ENCODE data around the gene NIP7. TPM values are rescaled to one million over a fixed set of nuclear protein-coding genes. Genes with fewer than 3 reads are reported as not detected.
A peak's percentile ranks its signal among the peaks of the same experiment; 100 is the strongest.

Gene NIP7
- total RNA-seq, 8 experiments from 2014 or later, result 10.2 to 44.6 (median 22.4) TPM

GRCh38 chr16:69321080-69321479, 18.5 kb upstream of the NIP7 start:
- Histone ChIP-seq H3K27ac (no peak overlapping the region), H3K4me3 (no peak overlapping the region), H3K4me1 (replicated peaks in 1 of 2) (peaks cover 0 to under 1% of the 10 kb centered on the region in 2 donors)
- 87 to 100% (median 92%) methylated on average over 2 to 11 of the region's 22 CpGs; no CpG with 5 or more reads in 4 of the 10 experiments for WGBS, 10 experiments
- in situ Hi-C loops (cut with MboI; ENCODE audit: low pct_unique_long_range_greater_than_20kb in 2 of 9, low sequenced_read_pairs in 9 of 9, unreplicated experiment in 9 of 9), result no loop called here
- no peak for ATAC-seq (replicated peaks in 6 of 8)

GRCh38 chr16:69322343-69322742, 17.2 kb upstream of the NIP7 start:
- no peak overlapping the region for H3K27ac ChIP-seq
- WGBS, 10 experiments, result 90 to 100% (median 96%) methylated on average over 2 to 5 of the region's 7 CpGs; no CpG with 5 or more reads in 7 of the 10 experiments
- H3K4me1 ChIP-seq (replicated peaks in 1 of 2), result peaks cover 3 to 13% of the 10 kb centered on the region in 2 donors
- in situ Hi-C loops (cut with MboI; ENCODE audit: low pct_unique_long_range_greater_than_20kb in 2 of 9, low sequenced_read_pairs in 9 of 9, unreplicated experiment in 9 of 9), result no loop called here
- no peak for ATAC-seq (replicated peaks in 6 of 8)
- H3K4me3 ChIP-seq, result no peak overlapping the region

GRCh38 chr16:69323415-69323814, 16.2 kb upstream of the NIP7 start:
- Histone ChIP-seq H3K4me3 (no peak overlapping the region), H3K27ac (no peak overlapping the region), H3K4me1 (replicated peaks in 1 of 2) (peaks cover 11 to 24% of the 10 kb centered on the region in 2 donors)
- in situ Hi-C loops (cut with MboI; ENCODE audit: low pct_unique_long_range_greater_than_20kb in 2 of 9, low sequenced_read_pairs in 9 of 9, unreplicated experiment in 9 of 9), result no loop called here
- no peak for ATAC-seq (replicated peaks in 6 of 8)
- 81 to 100% (median 100%) methylated on average over 1 to 11 of the region's 14 CpGs; no CpG with 5 or more reads in 5 of the 10 experiments for WGBS, 10 experiments

GRCh38 chr16:69324013-69324531, 15.5 kb upstream of the NIP7 start:
- WGBS, 10 experiments, result 70 to 92% (median 78%) methylated on average over 1 to 5 of the region's 8 CpGs; no CpG with 5 or more reads in 4 of the 10 experiments
- H3K4me3 ChIP-seq, result no peak overlapping the region
- peaks cover 18 to 31% of the 10 kb centered on the region in 2 donors for H3K4me1 ChIP-seq (replicated peaks in 1 of 2)
- peak; percentile 12 to 53 (median 42) for ATAC-seq (replicated peaks in 6 of 8)
- in situ Hi-C loops (cut with MboI; ENCODE audit: low pct_unique_long_range_greater_than_20kb in 2 of 9, low sequenced_read_pairs in 9 of 9, unreplicated experiment in 9 of 9), result no loop called here
- H3K27ac ChIP-seq, result no peak overlapping the region

GRCh38 chr16:69324585-69325253, 14.9 kb upstream of the NIP7 start:
- Histone ChIP-seq H3K4me3 (no peak overlapping the region), H3K4me1 (replicated peaks in 1 of 2) (peaks cover 21 to 35% of the 10 kb centered on the region in 2 donors), H3K27ac (no peak overlapping the region)
- 40 to 100% (median 80%) methylated on average over 1 to 5 of the region's 10 CpGs; no CpG with 5 or more reads in 3 of the 10 experiments for WGBS, 10 experiments
- ATAC-seq (replicated peaks in 6 of 8), result peak in 1 of 8 experiments; percentile 2
- in situ Hi-C loops (cut with MboI; ENCODE audit: low pct_unique_long_range_greater_than_20kb in 2 of 9, low sequenced_read_pairs in 9 of 9, unreplicated experiment in 9 of 9), result no loop called here

GRCh38 chr16:69325784-69326171, 13.8 kb upstream of the NIP7 start:
- Histone ChIP-seq H3K27ac (no peak overlapping the region), H3K4me1 (replicated peaks in 1 of 2) (peaks cover 21 to 35% of the 10 kb centered on the region in 2 donors), H3K4me3 (no peak overlapping the region)
- in situ Hi-C loops (cut with MboI; ENCODE audit: low pct_unique_long_range_greater_than_20kb in 2 of 9, low sequenced_read_pairs in 9 of 9, unreplicated experiment in 9 of 9), result no loop called here
- 60 to 100% (median 98%) methylated on average over 1 to 3 of the region's 6 CpGs; no CpG with 5 or more reads in 4 of the 10 experiments for WGBS, 10 experiments
- no peak for ATAC-seq (replicated peaks in 6 of 8)

GRCh38 chr16:69326172-69326873, 13.2 kb upstream of the NIP7 start:
- in situ Hi-C loops (cut with MboI; ENCODE audit: low pct_unique_long_range_greater_than_20kb in 2 of 9, low sequenced_read_pairs in 9 of 9, unreplicated experiment in 9 of 9), result no loop called here
- Histone ChIP-seq H3K4me3 (no peak overlapping the region), H3K27ac (no peak overlapping the region), H3K4me1 (replicated peaks in 1 of 2) (peaks cover 25 to 39% of the 10 kb centered on the region in 2 donors)
- WGBS, 10 experiments, result 50 to 90% (median 81%) methylated on average over 1 to 7 of the region's 7 CpGs; no CpG with 5 or more reads in 1 of the 10 experiments
- ATAC-seq (replicated peaks in 6 of 8), result no peak

GRCh38 chr16:69327585-69328310, 11.8 kb upstream of the NIP7 start:
- Histone ChIP-seq H3K4me1 (replicated peaks in 1 of 2) (peaks cover 27 to 39% of the 10 kb centered on the region in 2 donors), H3K27ac (no peak overlapping the region), H3K4me3 (peak overlapping the region in 2 of 5 donors; percentile 83 to 93)
- WGBS, 10 experiments, result 50 to 100% (median 100%) methylated on average over 1 to 7 of the region's 14 CpGs; no CpG with 5 or more reads in 3 of the 10 experiments
- in situ Hi-C loops (cut with MboI; ENCODE audit: low pct_unique_long_range_greater_than_20kb in 2 of 9, low sequenced_read_pairs in 9 of 9, unreplicated experiment in 9 of 9), result no loop called here
- no peak for ATAC-seq (replicated peaks in 6 of 8)

- no peak overlapping the region for H3K27ac ChIP-seq
- in situ Hi-C loops (cut with MboI; ENCODE audit: low pct_unique_long_range_greater_than_20kb in 2 of 9, low sequenced_read_pairs in 9 of 9, unreplicated experiment in 9 of 9), result no loop called here
- H3K4me3 ChIP-seq, result peak overlapping the region; percentile 62 to 93 (median 79)
- ATAC-seq (replicated peaks in 6 of 8), result no peak
- WGBS, 10 experiments, result 0 to 100% (median 56%) methylated on average over 1 to 9 of the region's 10 CpGs
- peaks cover 27 to 39% of the 10 kb centered on the region in 2 donors for H3K4me1 ChIP-seq (replicated peaks in 1 of 2)
These were observed 10.7 kb upstream of the NIP7 start for GRCh38 chr16:69328854-69329316.

GRCh38 chr16:69329369-69330285, 9.9 kb upstream of the NIP7 start:
- H3K27ac ChIP-seq, result peak overlapping the region; percentile 86 to 94
- in situ Hi-C loops (cut with MboI; ENCODE audit: low pct_unique_long_range_greater_than_20kb in 2 of 9, low sequenced_read_pairs in 9 of 9, unreplicated experiment in 9 of 9), result no loop called here
- ATAC-seq (replicated peaks in 6 of 8), result peak in 4 of 8 experiments; percentile 0 to 44 (median 37)
- H3K4me3 ChIP-seq, result peak overlapping the region; percentile 62 to 93 (median 79)
- H3K4me1 ChIP-seq (replicated peaks in 1 of 2), result peaks cover 27 to 39% of the 10 kb centered on the region in 2 donors
- 9 to 80% (median 50%) methylated on average over 2 to 25 of the region's 77 CpGs; no CpG with 5 or more reads in 5 of the 10 experiments for WGBS, 10 experiments

GRCh38 chr16:69330286-69331109, 9.1 kb upstream of the NIP7 start, which contains the start of gene PDF:
PDF (minus strand) TSS chr16:69330588; CDS start chr16:69330570, 18 bp downstream.
- Histone ChIP-seq H3K4me3 (peak within 1 kb of the TSS; percentile 62 to 93 (median 79)), H3K4me1 (replicated peaks in 1 of 2) (peaks cover 27 to 39% of the 10 kb centered on the region in 2 donors), H3K27ac (peak within 1 kb of the TSS; percentile 86 to 94)
- ATAC-seq (replicated peaks in 6 of 8), result peak; percentile 86 to 96 (median 93)
- in situ Hi-C loops (cut with MboI; ENCODE audit: low pct_unique_long_range_greater_than_20kb in 2 of 9, low sequenced_read_pairs in 9 of 9, unreplicated experiment in 9 of 9), result no loop called here
- 0 to 20% (median 5%) methylated on average over 2 to 6 of the region's 93 CpGs; no CpG with 5 or more reads in 6 of the 10 experiments for WGBS, 10 experiments

Data from motor neuron (in vitro differentiated cells).